Measurements from ENCODE around the gene MARS2. TPM values are rescaled to one million over a fixed set of nuclear protein-coding genes. Genes with fewer than 3 reads are reported as not detected.
"Not testable (repeated sequence)": the region's sequence is repeated elsewhere in the genome, so short reads cannot be mapped to it uniquely, and the experiment has no call there.

The MARS2 gene
- total RNA-seq, 1 donor from 2014 or later = 4.9 TPM

- no peak for DNase-seq
These were observed 1.7 kb downstream of the MARS2 start for GRCh38 chr2:197706839-197707207.

DNA sequence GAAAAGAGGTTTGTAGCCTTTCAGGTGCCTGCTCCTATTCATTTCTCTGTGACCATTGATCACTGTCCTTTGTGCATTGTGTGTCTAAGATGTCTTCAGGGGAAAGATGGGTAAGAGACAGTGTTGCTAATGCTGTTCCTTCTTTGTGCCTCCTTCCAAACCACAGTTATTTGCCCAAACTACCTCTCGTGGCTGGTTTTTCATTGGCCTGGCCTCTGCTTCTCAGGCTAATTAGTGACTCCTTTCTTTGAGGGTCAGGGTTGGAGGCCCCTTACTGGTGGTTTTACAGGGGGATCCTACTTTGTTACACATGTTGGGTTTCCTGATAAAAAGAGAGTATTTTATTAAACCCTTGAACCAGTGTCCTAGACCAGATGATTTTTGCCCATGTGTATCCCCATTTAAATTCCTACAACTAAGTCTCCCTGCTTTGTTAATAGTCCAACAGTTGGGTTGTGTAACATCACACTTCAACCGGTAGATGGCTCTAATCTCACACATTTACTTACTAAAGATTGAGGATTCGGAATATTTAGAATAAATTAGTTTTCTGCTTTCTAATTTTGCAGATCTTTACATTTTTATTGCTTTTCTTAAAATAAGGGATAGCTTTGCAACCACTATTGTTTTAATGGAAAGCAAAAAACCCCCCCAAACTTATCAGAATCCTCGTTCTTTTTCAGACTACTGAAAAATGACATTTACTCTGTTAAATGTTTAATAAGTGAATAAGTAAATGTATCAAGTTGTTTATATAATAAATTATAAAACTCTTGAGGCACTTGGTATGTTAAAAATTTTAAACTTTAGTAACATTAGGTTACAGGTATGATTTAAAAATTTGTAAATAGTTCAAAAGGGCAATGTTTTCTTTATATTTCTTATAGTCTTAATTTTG lies 2.4 kb downstream of the MARS2 start:
- peak; percentile 30 for DNase-seq

DNA sequence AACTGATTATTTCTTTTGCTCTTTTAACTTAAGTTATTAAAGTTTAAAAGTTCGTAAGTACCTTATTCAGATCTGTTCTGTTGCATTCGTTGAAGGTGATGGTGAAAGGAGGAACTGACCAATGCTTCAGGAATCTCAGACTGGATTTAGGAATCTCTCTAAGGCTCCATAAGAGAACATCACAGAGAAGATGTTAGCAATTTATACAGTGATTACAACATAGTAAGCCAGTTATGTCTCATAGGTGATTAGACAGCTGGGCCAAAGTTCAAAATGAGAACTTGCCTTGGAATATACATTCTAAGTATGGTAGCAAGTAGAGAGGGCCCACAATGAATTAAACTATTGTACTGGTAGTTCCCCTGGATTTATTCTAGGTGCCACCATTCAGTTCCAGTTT lies 3.2 kb downstream of the MARS2 start:
- DNase-seq = no peak

DNA sequence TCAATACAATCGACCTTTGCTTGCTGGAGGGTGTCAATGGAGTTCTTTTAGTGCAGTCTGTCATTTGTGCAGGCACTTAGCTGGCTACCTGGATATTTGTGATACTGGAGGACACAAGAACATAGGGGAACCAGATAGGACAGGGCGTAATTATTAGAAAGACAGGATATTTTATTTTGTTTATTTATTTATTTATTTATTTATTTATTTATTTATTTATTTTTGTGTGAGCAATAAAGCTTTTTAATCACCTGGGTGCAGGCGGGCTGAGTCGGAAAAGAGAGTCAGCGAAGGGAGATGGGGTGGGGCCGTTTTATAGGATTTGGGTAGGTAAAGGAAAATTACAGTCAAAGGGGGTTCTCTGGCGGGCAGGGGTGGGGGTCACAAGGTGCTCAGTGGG lies 4.0 kb downstream of the MARS2 start:
- not testable (repeated sequence) for DNase-seq

DNA sequence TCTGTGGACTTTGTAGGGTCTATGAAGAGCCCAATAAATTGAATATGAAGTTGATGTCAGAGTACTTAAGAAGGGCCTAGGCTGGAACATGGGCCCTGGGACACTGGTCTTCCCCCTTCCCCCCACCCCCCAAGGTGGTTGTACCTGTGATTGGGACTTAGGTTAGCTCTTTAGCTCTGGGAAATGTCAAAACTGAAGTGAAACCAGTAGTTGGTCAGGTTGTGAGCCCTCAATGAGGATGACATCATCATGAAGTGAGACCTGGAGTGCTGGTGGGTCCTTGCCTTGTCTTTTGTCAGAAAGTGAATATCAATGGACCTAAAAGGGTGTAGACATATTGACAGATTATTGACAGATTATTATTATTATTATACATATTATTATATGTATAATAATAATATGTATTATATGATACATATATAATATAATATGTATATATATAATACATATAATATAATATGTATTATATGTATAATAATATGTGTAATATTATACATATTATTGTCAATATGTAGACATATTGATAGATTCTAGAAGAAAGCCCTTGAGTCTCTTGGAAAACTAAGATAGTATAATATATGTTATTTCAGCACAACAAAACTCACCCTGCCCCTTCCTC lies 5.4 kb downstream of the MARS2 start:
- DNase-seq = no peak

- no peak for DNase-seq
These were observed 6.4 kb downstream of the MARS2 start for GRCh38 chr2:197711578-197711977.

DNA sequence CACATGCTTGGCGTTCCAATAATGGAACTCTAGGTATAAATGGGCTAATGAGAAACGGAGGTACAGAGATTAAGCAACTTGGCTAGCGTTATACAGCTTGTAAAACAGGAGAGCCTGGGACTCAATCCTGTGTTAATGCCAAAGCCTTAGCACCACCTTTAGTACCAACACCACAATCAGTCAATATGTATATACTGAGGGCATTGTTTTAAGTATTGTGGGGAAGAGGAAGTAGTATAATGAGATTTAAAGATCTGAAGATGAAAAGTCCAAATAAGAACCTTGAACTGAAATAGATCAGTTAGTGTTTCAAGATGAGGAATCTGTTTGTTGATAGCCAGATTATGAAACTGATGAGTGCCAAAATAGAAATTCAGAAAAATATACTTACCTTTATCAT lies 8.1 kb downstream of the MARS2 start:
- DNase-seq = no peak

DNA sequence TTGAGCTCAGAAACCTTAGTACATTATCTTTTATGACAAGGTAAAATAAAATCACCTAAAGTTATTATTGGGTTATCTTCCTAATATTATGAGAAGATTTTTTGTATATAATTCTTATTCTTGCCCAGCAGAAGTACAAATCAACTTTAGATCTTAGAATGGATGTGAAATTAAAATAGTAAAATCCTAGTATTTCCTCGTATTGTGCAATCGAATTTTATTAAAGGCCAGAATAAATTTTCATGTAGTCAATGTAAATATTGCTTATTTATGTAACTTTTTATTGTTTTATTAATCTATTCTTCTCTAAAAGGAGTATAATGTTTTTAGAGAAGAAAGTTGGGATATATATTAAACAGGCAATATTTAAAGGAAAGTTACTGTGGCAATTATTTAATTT lies 12.7 kb downstream of the MARS2 start:
- DNase-seq = no peak

GRCh38 chr2:197727011-197727410 lies 21.8 kb downstream of the MARS2 start:
- DNase-seq = no peak

- not testable (repeated sequence) for DNase-seq
These were observed 23.7 kb downstream of the MARS2 start for GRCh38 chr2:197728555-197729544.

DNA sequence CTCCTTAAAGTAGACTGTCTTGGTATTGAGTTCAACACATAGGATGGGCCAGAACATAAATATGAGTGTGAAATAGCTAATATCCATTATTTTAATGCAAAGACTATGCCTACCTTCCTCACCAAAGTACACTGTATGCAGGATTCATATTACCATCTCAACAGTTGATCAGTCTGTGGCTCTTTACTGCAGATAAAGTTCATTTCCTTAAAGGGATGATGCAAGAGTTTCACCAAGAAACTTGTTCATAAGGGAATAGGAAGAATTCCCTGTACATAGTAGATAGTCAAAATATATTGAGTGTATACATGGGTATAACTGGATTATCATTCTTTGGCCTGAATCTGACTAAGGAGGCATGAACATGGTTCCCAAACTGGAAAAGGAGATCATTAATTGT lies 35.0 kb downstream of the MARS2 start:
- no peak for DNase-seq

Other genes with a start within 250 kb of the MARS2 start
- gene HSPD1, start 205.5 kb upstream of the MARS2 start, total RNA-seq = 192 TPM
- gene HSPE1, start 205.0 kb upstream of the MARS2 start, total RNA-seq = 80.5 TPM
- 39.4 TPM for gene MOB4, start 189.3 kb upstream of the MARS2 start, total RNA-seq
- 27.1 TPM for gene RFTN2, start 29.8 kb upstream of the MARS2 start, total RNA-seq
- gene BOLL, start 80.0 kb downstream of the MARS2 start, total RNA-seq = 0.10 TPM
- 10.9 TPM for gene PLCL1, start 99.2 kb downstream of the MARS2 start, total RNA-seq